ENCODE measurements around the gene FRMD5. TPM values are rescaled to one million over a fixed set of nuclear protein-coding genes. Genes with fewer than 3 reads are reported as not detected.
A peak's percentile ranks its signal among the peaks of the same experiment; 100 is the strongest.

FRMD5 gene
- total and polyA plus RNA-seq, 11 donors: 12.5 to 110 (median 55.7) TPM

DNA sequence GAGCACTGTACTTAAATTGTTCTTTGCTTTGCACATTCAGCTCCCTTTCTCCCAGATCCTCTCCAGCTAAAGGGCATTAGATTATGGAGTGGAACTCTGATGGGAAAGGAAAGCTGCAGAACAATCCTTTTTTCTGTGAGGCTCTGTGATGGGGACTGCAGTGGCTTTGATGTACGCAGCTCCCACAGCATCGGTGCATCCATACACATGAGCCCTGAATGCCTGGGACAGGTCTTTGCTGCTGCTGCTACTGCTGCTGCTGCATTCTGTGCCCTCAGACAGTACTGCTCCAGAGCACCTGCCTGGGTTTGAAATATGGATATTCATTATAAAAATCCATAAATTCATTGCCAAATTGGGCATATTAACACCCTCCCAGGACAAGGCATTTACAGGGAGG is 203.9 kb downstream of the FRMD5 start:
- intact Hi-C loops (cut with DNase I): loop anchor here in 1 of 10 donors (10.0 kb wide), 1 partner anchor 56 kb away; no protein-coding TSS in a partner anchor
- no peak overlapping the region for H3K4me3 ChIP-seq
- H3K27me3 ChIP-seq: no peaks in the 10 kb centered on the region
- H3K36me3 ChIP-seq: no peaks in the 10 kb centered on the region
- 73 to 89% (median 83%) methylated on average over 2 of the region's 2 CpGs for WGBS, 4 donors
- no peaks in the 10 kb centered on the region for H3K9me3 ChIP-seq
- H3K4me1 ChIP-seq: no peaks in the 10 kb centered on the region
- H3K27ac ChIP-seq: no peak overlapping the region
- no peak for TF ChIP-seq CTCF (IDR thresholded peaks at IDR 0.05)
- no peak for TF ChIP-seq POLR2A (IDR thresholded peaks at IDR 0.05)
- ATAC-seq: no peak
- DNase-seq: no peak

- Histone ChIP-seq H3K27ac (no peak overlapping the region), H3K9me3 (no peaks in the 10 kb centered on the region), H3K4me3 (no peak overlapping the region), H3K4me1 (no peaks in the 10 kb centered on the region), H3K27me3 (no peaks in the 10 kb centered on the region), H3K36me3 (no peaks in the 10 kb centered on the region)
- peak in 1 of 5 donors; percentile 55 for DNase-seq
- intact Hi-C loops (cut with DNase I): loop anchor here in 1 of 10 donors (10.0 kb wide), 1 partner anchor 55 kb away; no protein-coding TSS in a partner anchor
- no peak for TF ChIP-seq POLR2A (IDR thresholded peaks at IDR 0.05)
- TF ChIP-seq CTCF (IDR thresholded peaks at IDR 0.05): no peak
- no peak for ATAC-seq
- 90 to 97% (median 92%) methylated on average over 15 of the region's 15 CpGs for WGBS, 4 donors
Measured at GRCh38 chr15:43989938-43990337, 205.1 kb downstream of the FRMD5 start.

DNA sequence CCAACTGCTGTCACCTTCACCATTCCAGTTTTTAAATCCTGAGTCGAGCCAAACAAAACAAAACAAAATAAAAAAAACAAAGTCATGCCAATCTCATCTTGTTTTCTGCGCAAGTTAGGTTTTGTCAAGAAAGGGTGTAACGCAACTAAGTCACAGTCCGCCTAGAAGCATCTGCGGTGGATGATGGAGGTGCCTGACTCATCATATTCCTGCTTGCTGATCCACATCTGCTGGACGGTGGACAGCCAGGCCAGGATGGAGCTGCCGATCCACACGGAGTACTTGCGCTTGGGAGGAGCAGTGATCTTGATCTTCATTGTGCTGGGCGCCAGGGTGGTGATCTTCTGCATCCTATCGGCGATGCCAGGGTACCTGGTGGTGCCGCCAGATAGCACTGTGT is 206.2 kb downstream of the FRMD5 start:
- Histone ChIP-seq H3K36me3 (no peaks in the 10 kb centered on the region), H3K4me1 (no peaks in the 10 kb centered on the region), H3K27ac (no peak overlapping the region), H3K27me3 (no peaks in the 10 kb centered on the region), H3K9me3 (no peaks in the 10 kb centered on the region), H3K4me3 (no peak overlapping the region)
- intact Hi-C loops (cut with DNase I): no loop called here
- DNase-seq (no peak), ATAC-seq (no peak)
- 92 to 97% (median 95%) methylated on average over 13 of the region's 13 CpGs for WGBS, 4 donors
- no peak for TF ChIP-seq POLR2A (IDR thresholded peaks at IDR 0.05)
- no peak for TF ChIP-seq CTCF (IDR thresholded peaks at IDR 0.05)

DNA sequence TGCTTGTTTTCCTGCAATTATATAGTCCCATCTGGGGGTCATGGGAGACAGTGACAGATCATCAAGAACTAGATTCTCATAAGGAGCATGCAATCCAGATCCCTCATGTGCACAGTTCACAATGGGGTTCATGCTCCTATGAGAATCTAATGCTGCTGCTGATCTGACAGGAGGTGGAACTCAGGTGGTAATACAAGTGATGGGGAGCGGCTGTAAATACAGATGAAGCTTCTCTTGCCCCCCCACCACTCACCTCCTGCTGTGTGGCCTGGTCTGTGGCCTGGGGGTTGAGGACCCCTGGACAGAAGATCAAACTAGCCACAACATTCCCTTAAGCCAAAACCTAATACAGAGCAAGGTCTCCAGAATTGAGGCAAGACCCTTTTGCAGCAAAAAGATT is 207.1 kb downstream of the FRMD5 start:
- DNase-seq (no peak), ATAC-seq (no peak)
- TF ChIP-seq POLR2A (IDR thresholded peaks at IDR 0.05) (no peak), CTCF (IDR thresholded peaks at IDR 0.05) (no peak)
- Histone ChIP-seq H3K36me3 (no peaks in the 10 kb centered on the region), H3K4me3 (no peak overlapping the region), H3K4me1 (no peaks in the 10 kb centered on the region), H3K9me3 (no peaks in the 10 kb centered on the region), H3K27ac (no peak overlapping the region), H3K27me3 (no peaks in the 10 kb centered on the region)
- WGBS, 4 donors: 86 to 100% (median 93%) methylated on average over 1 of the region's 1 CpG
- intact Hi-C loops (cut with DNase I): no loop called here
